22Rv1 (cell line): ENCODE results near the gene PRDM2.

Experiments
- H3K27ac ChIP-seq: fragments of 450-650 bp; 2 replicates; pipeline ENCODE4 v1.5.1; 2017
- CTCF ChIP-seq: fragments of 450-650 bp; IDR thresholded peaks from 2 replicates; pipeline ENCODE4 v1.5.1; 2017; ENCODE audit warnings: mild to moderate bottlenecking
- ZFX ChIP-seq: fragments of 450-650 bp; IDR thresholded peaks from 2 replicates; pipeline ENCODE4 v1.6.1; 2017; ENCODE audit warnings: antibody characterized with exemption, borderline replicate concordance

PRDM2 gene

DNA sequence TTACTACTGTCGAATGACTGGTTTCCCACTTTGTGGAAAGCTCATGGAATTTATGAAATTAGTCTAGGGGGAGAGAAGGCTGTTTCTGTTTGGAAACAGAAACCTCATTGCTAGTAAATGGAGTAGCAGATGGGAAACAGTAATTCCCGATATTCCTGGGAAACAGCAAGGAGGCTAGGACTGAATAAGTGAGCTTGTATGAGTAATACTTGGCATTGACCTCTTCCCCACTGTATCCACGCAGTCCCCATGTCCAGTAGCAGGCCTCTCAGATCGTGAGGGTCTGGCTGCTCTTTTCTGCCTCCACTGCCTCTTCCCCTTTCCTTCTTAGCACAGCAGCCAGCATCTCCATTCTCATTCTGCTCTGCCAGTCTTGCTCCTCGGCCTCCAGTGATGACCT is 75.5 kb downstream of the PRDM2 start:
- TF ChIP-seq ZFX (no peak), CTCF (no peak)
- no peak overlapping the region for H3K27ac ChIP-seq

- TF ChIP-seq ZFX (no peak), CTCF (no peak)
- H3K27ac ChIP-seq, result no peak overlapping the region
Measured at GRCh38 chr1:13775916-13776315, 75.9 kb downstream of the PRDM2 start.

- TF ChIP-seq CTCF (no peak), ZFX (no peak)
- H3K27ac ChIP-seq, result no peak overlapping the region
Measured at GRCh38 chr1:13778431-13778830, 78.4 kb downstream of the PRDM2 start.

GRCh38 chr1:13779930-13780329 is 79.9 kb downstream of the PRDM2 start:
- H3K27ac ChIP-seq, result no peak overlapping the region
- TF ChIP-seq CTCF (no peak), ZFX (no peak)

- H3K27ac ChIP-seq, result no peak overlapping the region
- TF ChIP-seq ZFX, result no peak
- no peak for TF ChIP-seq CTCF
Measured at GRCh38 chr1:13780780-13781179, 80.8 kb downstream of the PRDM2 start.

- TF ChIP-seq ZFX (no peak), CTCF (no peak)
- no peak overlapping the region for H3K27ac ChIP-seq
Measured at GRCh38 chr1:13781228-13781627, 81.2 kb downstream of the PRDM2 start.

DNA sequence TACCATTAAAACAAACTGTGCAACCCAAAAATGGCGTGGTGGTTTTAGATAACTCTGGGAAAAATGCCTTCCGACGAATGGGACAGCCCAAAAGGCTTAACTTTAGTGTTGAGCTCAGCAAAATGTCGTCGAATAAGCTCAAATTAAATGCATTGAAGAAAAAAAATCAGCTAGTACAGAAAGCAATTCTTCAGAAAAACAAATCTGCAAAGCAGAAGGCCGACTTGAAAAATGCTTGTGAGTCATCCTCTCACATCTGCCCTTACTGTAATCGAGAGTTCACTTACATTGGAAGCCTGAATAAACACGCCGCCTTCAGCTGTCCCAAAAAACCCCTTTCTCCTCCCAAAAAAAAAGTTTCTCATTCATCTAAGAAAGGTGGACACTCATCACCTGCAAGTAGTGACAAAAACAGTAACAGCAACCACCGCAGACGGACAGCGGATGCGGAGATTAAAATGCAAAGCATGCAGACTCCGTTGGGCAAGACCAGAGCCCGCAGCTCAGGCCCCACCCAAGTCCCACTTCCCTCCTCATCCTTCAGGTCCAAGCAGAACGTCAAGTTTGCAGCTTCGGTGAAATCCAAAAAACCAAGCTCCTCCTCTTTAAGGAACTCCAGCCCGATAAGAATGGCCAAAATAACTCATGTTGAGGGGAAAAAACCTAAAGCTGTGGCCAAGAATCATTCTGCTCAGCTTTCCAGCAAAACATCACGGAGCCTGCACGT is 82.1 kb downstream of the PRDM2 start:
- no peak for TF ChIP-seq CTCF
- no peak for TF ChIP-seq ZFX
- H3K27ac ChIP-seq, result no peak overlapping the region
